CMK (cell line): ENCODE data around the gene RNF144B.

Source experiments
- DNase-seq: peaks from one replicate; pipeline ENCODE4 v3.0.0-alpha.2; 2010; ENCODE audit warnings: low read depth

The RNF144B gene

GRCh38 chr6:18488526-18489270 lies 101.5 kb downstream of the RNF144B start:
- DNase-seq = no peak

DNA sequence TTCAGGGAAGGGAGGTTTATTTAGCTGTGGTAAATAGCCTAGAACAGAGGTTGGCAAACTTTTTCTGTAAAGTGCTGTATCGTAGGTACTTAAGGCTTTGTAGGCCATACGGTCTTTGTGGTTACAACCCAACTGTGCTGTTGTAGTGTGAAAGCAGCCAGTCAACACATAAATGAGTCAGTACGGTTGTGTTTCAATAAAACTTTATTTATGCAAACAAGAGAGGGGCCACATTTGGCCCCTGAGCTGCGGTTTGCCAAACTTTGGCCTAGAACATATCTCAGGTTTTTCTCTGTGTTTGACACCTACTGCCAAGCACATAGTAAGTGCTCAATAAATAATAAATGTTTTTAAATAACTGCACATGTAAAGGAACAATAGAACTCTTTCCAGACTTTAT lies 102.2 kb downstream of the RNF144B start:
- no peak for DNase-seq

GRCh38 chr6:18491308-18492045 lies 104.3 kb downstream of the RNF144B start:
- DNase-seq = no peak

DNA sequence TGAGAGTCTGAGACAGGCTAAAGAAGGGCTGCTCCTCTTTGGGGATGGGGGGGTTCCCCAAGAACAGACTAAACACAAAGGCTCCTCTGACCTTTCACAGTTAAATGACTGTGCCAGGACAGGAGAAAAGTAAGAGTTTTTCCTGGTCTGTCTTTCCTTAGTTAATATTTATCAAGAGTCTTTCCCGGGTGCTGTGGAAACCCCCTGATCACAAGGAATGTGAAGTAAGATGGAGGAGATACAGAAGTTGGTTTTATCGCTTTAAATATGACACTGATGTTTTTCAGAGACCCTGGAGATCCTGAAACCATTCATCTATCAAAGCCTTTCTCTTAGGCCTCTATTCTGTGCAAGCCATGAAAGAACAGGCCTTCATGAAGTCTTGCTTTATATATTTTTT lies 105.8 kb downstream of the RNF144B start:
- DNase-seq = no peak

- no peak for DNase-seq
Observed at GRCh38 chr6:18493382-18493891, 106.3 kb downstream of the RNF144B start.

GRCh38 chr6:18493925-18494324 lies 106.8 kb downstream of the RNF144B start:
- DNase-seq = no peak

DNA sequence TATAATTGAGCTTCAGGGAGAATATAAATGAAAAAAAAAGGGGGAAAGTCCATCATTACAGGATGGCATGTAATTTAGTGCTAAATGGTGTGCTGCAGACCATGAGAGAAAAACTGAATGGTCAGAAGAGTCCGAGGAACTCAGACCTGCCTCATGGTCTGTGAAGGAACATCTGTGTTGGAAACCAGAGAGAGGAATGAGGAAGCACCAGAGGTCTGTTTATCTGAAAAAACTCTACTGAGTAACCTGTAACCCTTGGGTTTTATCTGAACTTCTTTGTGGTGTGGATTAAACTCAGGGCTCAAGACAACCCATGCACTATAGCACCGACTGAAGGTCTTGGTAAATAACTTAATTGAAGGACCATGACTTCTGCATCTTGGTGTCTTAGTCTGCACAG lies 108.1 kb downstream of the RNF144B start:
- no peak for DNase-seq

- no peak for DNase-seq
Observed at GRCh38 chr6:18496462-18496861, 109.3 kb downstream of the RNF144B start.

DNA sequence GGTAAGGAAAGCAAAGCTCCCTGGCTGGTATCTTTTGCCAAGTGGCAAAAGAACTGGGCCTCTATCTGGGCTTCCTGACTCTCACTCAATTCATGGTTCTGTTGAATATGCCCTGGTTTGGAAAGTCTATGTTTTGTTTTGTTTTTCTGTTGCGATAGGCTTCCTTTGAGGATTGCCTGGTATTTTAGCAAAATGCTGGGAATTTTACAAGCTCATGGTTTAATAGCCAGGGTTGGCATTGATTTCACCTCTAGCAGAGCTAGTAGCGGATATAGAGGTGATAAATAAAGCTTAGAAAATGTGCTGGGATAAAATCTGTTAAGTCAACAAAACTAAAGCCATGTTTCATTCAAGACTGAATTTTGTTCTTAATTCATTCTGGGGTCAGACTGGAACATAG lies 109.9 kb downstream of the RNF144B start:
- no peak for DNase-seq

GRCh38 chr6:18498408-18498807 lies 111.3 kb downstream of the RNF144B start:
- no peak for DNase-seq

DNA sequence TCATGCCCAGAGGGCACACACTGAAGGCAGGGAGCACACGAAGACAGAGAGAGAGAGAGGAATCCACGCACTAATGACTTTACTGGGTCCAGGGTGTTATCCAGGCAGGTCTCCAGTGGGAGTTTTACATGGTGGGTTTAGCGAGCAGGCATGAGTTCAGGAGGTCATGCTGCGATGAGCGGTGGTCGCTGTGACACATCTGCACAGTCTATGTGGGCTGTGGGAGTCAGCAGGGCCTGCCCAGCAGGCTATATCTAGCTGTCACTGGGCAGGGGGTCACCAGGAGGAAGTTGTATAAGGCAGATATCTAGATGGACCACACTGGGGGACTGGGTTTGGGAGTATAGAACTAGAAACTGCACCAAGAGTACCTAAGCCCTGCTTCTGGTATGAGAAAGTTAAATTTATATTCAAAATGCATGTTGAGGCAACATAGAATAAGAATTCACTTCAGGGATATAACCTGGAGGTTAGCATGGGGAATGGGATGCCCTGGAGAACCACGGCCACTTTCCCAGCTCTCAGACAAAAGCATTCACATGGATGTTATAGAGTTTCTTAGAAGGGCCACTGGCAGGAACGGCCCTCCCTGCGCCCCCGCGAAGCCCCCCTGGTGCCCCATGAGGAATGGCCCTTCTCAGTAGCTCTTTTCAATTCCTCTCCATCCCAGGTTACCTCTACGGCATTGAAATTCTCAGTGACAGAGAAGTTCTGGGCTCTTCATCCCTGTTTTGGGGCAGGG lies 113.9 kb downstream of the RNF144B start:
- DNase-seq = no peak

DNA sequence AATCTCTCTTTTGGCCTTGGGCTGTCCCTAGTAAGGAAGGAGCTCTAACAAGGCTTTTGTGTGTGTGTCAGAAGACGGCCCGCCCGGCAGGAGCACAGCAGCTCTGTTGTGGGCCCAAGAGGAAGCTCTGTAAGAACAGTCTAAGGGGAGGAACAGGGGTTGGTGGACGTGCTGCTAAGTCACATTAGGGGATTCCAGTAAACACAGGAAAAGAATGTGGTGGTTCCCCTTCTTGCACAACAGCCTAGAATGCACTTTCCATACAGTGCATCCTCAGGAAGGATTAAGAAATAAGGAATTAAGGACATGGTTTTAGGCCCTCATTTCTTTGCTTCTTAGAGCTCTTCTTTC lies 114.5 kb downstream of the RNF144B start:
- no peak for DNase-seq

DNA sequence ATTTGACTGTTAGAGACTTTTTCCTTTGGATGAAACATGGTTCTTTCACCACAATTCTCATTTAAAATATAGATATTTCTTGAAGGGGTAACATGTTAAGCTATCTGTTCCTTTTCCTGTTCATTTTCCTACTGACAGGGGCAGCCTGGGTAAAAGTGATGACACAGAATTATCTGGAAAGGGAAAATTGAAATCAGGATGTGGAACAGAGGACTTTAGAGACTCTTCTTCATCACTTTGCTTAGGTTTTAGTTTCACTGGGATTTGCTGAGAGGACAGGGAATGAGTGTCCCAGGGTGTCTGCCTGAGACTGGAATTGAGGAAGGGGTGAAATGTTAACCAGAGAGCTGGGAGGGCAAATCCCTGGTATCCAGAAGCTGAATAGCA lies 116.0 kb downstream of the RNF144B start:
- no peak for DNase-seq

GRCh38 chr6:18503593-18504231 lies 116.6 kb downstream of the RNF144B start:
- DNase-seq = peak; percentile 36

GRCh38 chr6:18504232-18504596 lies 117.1 kb downstream of the RNF144B start:
- DNase-seq = no peak

DNA sequence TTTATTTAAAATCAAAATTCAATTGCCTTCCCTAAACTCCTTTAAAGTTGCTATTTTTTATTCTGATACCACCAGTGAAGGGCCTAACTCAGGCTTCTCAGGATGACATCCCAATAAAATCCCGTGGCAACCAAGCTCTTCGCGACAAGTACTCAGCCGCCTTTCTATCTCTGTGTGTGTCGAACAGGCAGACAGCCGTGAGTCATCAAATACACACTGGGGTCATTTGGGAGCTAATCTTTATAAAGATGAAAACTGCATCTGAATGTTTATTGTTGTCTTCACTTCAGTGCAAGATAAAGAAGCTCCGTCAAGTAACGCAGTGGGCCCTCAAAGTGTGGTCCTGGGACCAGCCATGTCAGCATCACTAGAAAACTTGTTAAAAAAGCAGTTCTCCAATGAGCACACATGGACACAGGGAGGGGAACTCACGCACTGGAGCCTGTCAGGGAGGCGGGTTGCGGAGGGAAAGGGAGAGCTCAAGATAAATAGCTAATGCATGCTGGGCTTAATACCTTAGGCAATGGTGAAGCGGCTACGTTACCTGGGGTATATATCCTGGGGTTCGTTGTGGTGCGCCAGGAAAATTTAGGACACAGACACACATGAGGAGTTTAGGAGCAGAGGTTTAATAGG lies 119.3 kb downstream of the RNF144B start:
- no peak for DNase-seq

DNA sequence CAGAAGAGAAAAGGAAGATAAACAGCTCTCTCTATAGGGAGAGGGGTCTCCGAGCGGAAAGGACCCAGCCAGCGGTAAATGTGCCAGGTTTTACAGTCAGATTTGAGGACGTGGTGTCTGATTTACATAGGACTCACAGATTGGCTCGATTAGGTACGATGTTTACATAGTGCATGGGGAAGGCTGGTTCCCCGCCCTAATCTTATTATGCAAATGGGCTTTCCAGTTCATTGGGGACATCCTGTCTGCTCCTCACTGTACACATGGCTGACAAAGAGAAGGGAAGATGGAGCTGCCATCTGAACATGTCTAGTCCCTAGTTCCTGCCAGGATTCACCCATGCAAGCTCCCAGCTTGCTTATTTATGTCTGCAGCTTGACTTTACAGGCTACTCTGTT lies 119.9 kb downstream of the RNF144B start:
- DNase-seq = no peak

DNA sequence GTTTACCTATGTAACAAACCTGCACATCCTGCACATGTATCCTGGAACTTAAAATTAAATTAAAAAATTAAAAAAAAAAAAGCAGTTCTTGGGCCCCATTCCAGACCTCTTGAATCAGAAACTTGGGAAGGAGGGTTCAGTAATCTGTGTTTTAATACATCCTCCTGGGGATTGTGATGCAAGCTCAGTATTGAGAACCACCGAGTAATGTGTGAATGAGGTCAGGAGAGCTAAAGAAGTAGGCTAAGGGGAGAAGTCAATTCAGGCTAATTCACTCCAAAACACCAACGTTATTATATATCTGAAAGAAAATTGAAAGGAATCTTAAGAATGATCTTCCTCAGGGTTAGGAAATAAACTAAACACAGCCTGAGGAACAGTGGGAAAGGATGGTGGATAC lies 120.4 kb downstream of the RNF144B start:
- no peak for DNase-seq

- no peak for DNase-seq
Observed at GRCh38 chr6:18509871-18510643, 122.9 kb downstream of the RNF144B start.

DNA sequence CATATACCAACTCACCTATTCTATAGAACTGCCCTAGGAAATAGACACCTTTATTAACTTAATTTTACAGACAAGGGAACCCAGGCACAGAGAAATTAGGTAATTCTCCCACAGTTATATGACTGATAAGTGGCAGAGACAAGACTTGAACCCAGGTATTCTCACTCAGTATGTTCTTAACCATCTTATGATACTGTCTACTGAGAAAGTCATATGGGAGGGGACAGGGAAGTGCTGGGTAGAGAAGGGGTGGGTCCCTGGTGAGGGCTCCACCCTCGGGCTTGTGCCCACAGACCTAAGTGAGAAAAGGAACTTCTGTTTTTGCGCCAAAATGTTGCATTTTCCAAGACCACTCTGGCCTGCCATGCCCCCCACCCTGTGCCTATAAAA lies 123.5 kb downstream of the RNF144B start:
- DNase-seq = no peak

DNA sequence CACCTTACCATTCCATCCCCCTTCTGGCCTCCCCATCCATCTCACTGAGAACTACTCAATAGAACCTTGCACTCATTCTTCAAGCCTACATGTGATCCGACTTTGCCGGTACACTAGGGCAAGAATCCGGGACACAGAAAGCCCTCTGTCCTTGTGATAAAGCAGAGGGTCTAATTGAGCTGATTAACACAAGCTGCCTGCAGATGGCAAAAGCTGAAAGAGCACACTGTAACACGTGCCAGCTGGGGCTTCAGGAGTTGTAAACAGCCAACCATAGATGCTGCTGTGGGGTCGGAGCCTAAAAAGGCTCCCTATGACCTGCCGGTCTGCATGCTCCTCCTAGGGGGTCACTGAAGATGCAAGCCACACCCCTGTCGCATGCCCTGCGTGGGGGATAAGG lies 124.1 kb downstream of the RNF144B start:
- no peak for DNase-seq
